Activated T-cell treated with anti-CD3 and anti-CD28 coated beads, Interleukin-2, amount 50 U/mL, for 72 hours (primary cell): ENCODE data around the gene CDC6. TPM values are rescaled to one million over a fixed set of nuclear protein-coding genes. Genes with fewer than 3 reads are reported as not detected.

Source experiments
- ATAC-seq, 2 donors: fragments of 150-1000 bp; cut with Tn5 transposase; replicated peaks in 1 of 2; 2 replicates each; pipeline ENCODE4 v1.10.0; 2021; ENCODE audit warnings: moderate library complexity in 2 of 2, mild to moderate bottlenecking in 1 of 2
- DNase-seq, 2 donors: peaks; one replicate each; pipeline ENCODE4 v3.0.0; 2021 to 2022; ENCODE audit warnings: mixed read lengths in 1 of 2
- H3K27ac Mint-ChIP-seq: one replicate; pipeline ENCODE4 v1.8.0; 2022; ENCODE audit warnings: mild to moderate bottlenecking, moderate library complexity, mixed read lengths
- H3K27me3 Mint-ChIP-seq: one replicate; pipeline ENCODE4 v1.8.0; 2022; ENCODE audit warnings: low read depth, mixed read lengths
- H3K36me3 Mint-ChIP-seq, 2 donors: one replicate each; pipeline ENCODE4 v1.8.0; 2022; ENCODE audit warnings: mixed read lengths in 2 of 2, mild to moderate bottlenecking in 1 of 2; ENCODE audit not compliant: insufficient read depth in 2 of 2
- H3K4me1 Mint-ChIP-seq: one replicate; pipeline ENCODE4 v1.8.0; 2022; ENCODE audit warnings: low read depth, mixed read lengths
- H3K4me3 Mint-ChIP-seq, 2 donors: one replicate each; pipeline ENCODE4 v1.8.0; 2022; ENCODE audit warnings: mild to moderate bottlenecking in 2 of 2, mixed read lengths in 2 of 2, moderate library complexity in 2 of 2
- H3K9me3 Mint-ChIP-seq, 2 donors: one replicate each; pipeline ENCODE4 v1.8.0; 2022; ENCODE audit warnings: mixed read lengths in 2 of 2
- total RNA-seq, 2 donors: library from RNA; stranded (reverse); gene quantifications; one replicate each; pipeline ENCODE4 v1.2.3, GENCODE V29; 2022

Gene CDC6
- total RNA-seq, 2 donors from 2014 or later = 86.2 to 92.6 TPM

DNA sequence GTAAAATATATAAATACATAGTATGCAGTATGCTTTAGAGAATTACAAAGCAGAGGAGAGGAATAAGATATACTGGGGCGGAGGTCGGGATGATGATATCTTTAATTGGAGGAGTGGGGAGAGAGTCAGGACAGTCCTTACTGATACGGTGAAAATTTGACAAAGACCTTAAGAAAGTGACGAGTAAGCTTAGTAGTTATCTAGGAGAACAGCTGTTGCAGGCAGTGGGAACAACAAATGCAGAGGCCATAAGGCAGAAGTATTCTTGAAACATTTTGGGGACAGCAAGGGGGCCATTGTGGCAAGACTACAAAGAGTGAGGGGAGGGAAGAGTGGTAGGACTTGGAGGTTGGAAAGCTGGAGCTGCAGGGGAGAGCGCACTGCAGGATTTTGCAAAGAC is 22.3 kb upstream of the CDC6 start:
- ATAC-seq = no peak
- DNase-seq = no peak
- Mint-ChIP-seq H3K27me3 (no peaks in the 10 kb centered on the region), H3K27ac (no peak overlapping the region), H3K4me1 (peaks cover 14% of the 10 kb centered on the region), H3K36me3 (peaks cover 3 to 13% of the 10 kb centered on the region in 2 donors), H3K4me3 (no peak overlapping the region), H3K9me3 (no peaks in the 10 kb centered on the region)

DNA sequence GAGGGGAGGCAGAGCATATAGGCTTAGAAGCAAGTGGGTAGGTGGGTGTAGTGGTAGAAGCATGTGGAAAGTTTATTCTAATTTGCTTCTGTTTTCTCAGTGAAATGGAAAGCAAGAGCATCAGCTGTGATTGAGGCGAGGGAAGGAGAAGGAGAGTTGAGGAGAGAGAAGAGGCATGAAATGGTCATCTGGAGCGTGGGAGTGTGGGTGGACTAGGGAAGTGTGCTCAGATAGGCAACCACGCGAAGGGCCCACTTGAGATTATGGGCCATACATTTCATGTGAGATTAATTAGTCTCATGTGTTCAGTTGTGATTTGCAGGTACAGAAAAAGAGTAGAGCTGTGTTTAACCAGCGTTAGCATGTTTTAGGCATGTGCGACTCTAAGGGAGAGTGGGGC is 20.8 kb upstream of the CDC6 start:
- ATAC-seq = no peak
- no peaks in the 10 kb centered on the region for H3K27me3 Mint-ChIP-seq
- H3K36me3 Mint-ChIP-seq = peaks cover 3 to 14% of the 10 kb centered on the region in 2 donors
- H3K4me3 Mint-ChIP-seq = no peak overlapping the region
- H3K27ac Mint-ChIP-seq = no peak overlapping the region
- H3K9me3 Mint-ChIP-seq = no peaks in the 10 kb centered on the region
- H3K4me1 Mint-ChIP-seq = peaks cover 13% of the 10 kb centered on the region
- no peak for DNase-seq

DNA sequence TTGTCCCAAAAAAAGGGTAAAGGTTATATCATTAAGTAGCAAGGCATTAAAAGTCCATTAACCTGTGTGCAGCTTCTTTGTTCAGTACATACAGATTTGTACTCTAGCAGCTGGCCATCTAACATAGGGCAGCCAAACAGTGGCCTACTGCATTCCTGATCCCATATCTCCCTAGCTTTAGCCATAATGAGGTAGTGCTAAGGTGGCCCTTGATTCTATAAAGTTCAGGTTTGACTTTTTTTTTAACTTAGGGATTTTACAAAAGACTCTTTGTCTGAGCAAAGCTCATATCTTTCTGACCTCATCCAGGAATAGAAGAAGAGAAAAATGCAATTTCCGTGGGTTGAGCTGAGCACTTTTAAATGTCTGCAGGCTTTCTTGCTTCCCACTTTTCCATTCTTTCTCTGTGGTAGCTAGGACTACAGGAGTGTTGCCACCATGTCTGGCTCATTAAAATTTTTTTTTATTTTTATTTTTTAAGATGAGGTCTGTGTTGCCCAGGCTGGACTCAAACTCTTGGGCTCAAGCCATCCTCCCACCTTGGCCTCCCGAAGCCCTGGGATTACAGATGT is 19.5 kb upstream of the CDC6 start:
- H3K4me1 Mint-ChIP-seq = no peaks in the 10 kb centered on the region
- H3K27me3 Mint-ChIP-seq = no peaks in the 10 kb centered on the region
- no peaks in the 10 kb centered on the region for H3K9me3 Mint-ChIP-seq
- ATAC-seq = no peak
- no peak overlapping the region for H3K27ac Mint-ChIP-seq
- no peak for DNase-seq
- no peak overlapping the region for H3K4me3 Mint-ChIP-seq
- H3K36me3 Mint-ChIP-seq = peaks cover 0 to 8% of the 10 kb centered on the region in 2 donors

DNA sequence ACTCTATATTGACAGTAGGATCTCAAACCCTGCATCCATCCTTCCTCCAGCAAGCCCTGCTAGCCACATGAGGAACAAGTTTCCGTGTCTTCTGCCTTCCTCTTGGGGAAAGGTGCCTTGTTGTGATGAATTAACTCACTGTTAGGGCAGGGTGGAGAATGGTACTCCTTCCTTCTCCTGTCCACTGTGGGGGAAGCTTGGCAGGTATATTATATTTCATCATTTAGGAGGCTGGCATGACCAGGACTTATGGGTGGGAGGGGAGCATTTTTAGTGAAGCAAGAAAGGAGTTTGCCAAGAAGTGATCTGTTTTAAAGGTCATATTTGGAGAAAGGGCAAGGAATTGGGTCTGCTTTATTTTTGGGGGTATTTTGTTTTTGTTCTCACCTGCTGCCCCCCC is 9.3 kb upstream of the CDC6 start:
- ATAC-seq (no peak), DNase-seq (no peak)
- Mint-ChIP-seq H3K27ac (peak overlapping the region; percentile 73), H3K4me3 (no peak overlapping the region), H3K9me3 (no peaks in the 10 kb centered on the region), H3K36me3 (peaks cover 6 to 7% of the 10 kb centered on the region in 2 donors), H3K27me3 (no peaks in the 10 kb centered on the region), H3K4me1 (peaks cover 20% of the 10 kb centered on the region)

DNA sequence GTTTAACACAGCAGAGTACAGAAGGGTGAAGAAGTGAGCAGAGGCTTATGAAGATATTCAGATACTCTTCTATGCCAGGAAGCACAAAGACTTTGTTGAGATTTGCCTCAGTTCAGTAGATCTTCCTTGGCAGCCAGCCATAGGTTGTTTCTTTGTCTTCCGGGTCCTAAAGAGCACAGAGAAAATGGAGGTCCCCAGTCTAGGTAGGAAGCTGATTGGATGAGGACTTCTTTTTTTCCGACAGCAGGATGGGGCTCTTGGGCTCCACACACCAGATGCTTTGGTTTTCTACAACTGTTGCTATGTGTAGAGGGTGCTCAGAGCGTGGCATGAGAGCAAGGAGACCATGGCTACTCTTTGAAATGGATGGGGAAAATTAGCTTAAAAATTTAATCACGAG is 8.3 kb upstream of the CDC6 start:
- no peak overlapping the region for H3K27ac Mint-ChIP-seq

DNA sequence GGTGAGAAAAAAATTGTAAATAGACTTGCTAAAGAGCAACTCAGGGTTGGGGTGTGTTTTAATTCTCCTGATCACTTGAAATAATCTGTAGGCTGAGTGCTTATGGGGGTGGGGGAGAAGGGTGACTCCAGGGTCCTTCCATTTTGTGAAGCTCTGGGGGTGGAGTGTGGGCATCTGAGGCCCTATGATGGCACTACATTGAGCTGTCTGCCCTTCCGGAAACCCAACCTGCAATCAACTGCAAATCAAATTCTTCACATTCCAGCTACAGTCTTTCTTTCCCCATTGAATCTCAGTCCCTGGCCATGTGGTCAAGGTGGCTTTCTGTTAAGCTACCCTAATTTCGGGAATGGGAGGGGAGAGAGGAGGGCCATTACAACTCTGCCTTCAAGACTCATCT is 6.0 kb upstream of the CDC6 start:
- peak overlapping the region in 1 of 2 donors; percentile 7 for H3K4me3 Mint-ChIP-seq
- DNase-seq (no peak), ATAC-seq (no peak)
- H3K36me3 Mint-ChIP-seq = peaks cover 0 to 4% of the 10 kb centered on the region in 2 donors
- no peaks in the 10 kb centered on the region for H3K9me3 Mint-ChIP-seq
- peaks cover 37% of the 10 kb centered on the region for H3K4me1 Mint-ChIP-seq
- H3K27me3 Mint-ChIP-seq = no peaks in the 10 kb centered on the region
- H3K27ac Mint-ChIP-seq = peak overlapping the region; percentile 29

More for the DNA sequence above, 8.3 kb upstream of the CDC6 start:
- Mint-ChIP-seq H3K27me3 (no peaks in the 10 kb centered on the region), H3K4me3 (no peak overlapping the region), H3K9me3 (no peaks in the 10 kb centered on the region), H3K36me3 (peaks cover 4 to 5% of the 10 kb centered on the region in 2 donors), H3K4me1 (peaks cover 30% of the 10 kb centered on the region)
- no peak for ATAC-seq
- DNase-seq = no peak

DNA sequence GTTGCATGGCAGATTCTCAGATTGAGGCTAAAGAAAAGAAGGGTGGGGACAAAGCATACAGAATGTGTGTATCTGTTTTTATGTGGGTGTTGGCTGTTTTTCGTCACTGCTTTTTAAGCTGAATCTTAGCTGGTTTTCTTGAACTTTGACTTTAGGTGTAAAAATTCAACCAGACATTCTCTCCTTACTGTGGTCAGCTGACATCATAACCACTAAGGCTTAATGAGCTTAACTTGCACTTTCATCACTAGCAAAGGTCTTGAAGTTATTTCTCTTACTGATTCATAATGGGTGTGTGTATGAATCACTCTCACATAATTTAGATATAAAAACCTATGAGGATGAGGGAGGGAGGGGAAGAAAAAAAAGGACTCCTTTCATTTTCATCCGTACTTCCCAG is 4.0 kb upstream of the CDC6 start:
- H3K4me3 Mint-ChIP-seq = peak overlapping the region; percentile 60 to 73
- H3K9me3 Mint-ChIP-seq = no peaks in the 10 kb centered on the region
- H3K27me3 Mint-ChIP-seq = no peaks in the 10 kb centered on the region
- ATAC-seq = peak; percentile 64 to 69
- DNase-seq = peak; percentile 34 to 51
- peak overlapping the region; percentile 75 for H3K27ac Mint-ChIP-seq
- H3K4me1 Mint-ChIP-seq = peaks cover 49% of the 10 kb centered on the region
- peaks cover 5 to 6% of the 10 kb centered on the region in 2 donors for H3K36me3 Mint-ChIP-seq

DNA sequence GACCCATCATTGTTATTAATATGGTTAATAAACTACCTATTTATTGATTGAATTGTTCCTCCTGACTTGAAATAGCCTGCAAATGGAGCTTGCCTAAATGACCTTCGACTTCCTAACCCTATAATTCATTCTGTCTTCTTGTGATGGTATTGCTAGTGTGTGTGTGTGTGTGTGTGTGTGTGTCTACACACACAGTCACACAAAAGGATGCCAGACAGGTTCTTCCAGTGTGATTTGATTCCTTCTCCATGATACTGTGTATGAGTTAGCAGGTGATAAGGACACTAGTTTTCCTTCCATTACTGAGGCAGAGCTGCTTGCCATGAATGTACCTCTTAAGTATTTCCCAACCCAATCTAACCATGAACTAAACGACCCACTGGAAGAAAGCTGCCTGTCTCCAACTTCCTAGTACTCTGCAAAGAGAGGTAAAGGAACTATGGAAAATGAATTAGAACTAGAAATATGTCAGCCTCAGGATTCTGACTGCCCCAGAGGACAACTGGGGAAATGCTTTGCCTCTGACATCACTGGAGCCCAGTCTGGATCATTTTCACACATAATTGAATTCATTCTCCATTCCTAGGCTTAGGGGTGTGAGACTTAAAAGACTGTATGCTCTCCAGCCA is 3.5 kb upstream of the CDC6 start:
- Mint-ChIP-seq H3K4me1 (peaks cover 54% of the 10 kb centered on the region), H3K27me3 (no peaks in the 10 kb centered on the region), H3K9me3 (no peaks in the 10 kb centered on the region), H3K27ac (peak overlapping the region; percentile 22), H3K36me3 (peaks cover 6 to 7% of the 10 kb centered on the region in 2 donors), H3K4me3 (peak overlapping the region; percentile 69 to 73)
- no peak for ATAC-seq
- no peak for DNase-seq

DNA sequence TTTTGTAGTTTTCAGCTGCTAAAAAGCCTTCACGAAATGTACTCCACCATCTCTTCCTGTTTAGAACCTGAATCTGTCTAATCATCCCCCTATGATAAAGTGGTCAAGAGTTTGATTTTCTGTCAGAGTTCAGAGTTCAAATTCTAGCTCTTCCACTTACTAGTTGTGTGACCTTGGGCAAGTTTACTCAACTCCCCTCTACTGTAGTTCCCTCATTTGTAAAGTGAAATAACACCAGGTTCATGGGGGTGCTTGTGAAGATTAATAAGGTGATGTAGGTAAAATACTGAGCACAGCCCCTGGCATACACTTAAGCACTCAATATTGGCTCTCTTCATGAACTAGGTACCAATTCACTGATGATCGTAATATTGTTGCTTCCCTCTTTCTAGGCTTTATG is 1.2 kb upstream of the CDC6 start:
- DNase-seq = no peak
- H3K27ac Mint-ChIP-seq = peak overlapping the region; percentile 20
- no peaks in the 10 kb centered on the region for H3K27me3 Mint-ChIP-seq
- H3K4me1 Mint-ChIP-seq = peaks cover 69% of the 10 kb centered on the region
- no peaks in the 10 kb centered on the region for H3K9me3 Mint-ChIP-seq
- ATAC-seq = no peak
- H3K36me3 Mint-ChIP-seq = peaks cover 19 to 26% of the 10 kb centered on the region in 2 donors
- H3K4me3 Mint-ChIP-seq = peak overlapping the region in 1 of 2 donors; percentile 22

DNA sequence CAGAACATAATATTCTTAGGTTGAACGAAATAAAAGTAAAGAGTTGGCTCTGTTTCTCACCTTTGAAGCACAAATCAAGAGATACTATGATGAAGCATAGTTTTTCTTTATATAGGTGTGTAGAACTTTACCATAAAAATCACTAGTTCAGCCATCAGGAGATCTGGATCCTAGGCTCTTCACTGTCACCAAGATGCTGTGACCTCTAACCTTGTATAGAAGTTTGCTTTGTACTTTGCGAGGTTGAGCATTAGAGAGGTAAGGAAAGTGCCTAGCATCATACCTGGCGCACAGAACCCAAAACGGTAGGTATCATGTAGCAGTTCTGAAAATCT is 553 bp upstream of the CDC6 start:
- Mint-ChIP-seq H3K27ac (peak overlapping the region; percentile 90), H3K27me3 (no peaks in the 10 kb centered on the region), H3K36me3 (peaks cover 19 to 29% of the 10 kb centered on the region in 2 donors), H3K4me3 (peak overlapping the region; percentile 92 to 97), H3K9me3 (no peaks in the 10 kb centered on the region), H3K4me1 (peaks cover 63% of the 10 kb centered on the region)
- DNase-seq (no peak), ATAC-seq (no peak)

DNA sequence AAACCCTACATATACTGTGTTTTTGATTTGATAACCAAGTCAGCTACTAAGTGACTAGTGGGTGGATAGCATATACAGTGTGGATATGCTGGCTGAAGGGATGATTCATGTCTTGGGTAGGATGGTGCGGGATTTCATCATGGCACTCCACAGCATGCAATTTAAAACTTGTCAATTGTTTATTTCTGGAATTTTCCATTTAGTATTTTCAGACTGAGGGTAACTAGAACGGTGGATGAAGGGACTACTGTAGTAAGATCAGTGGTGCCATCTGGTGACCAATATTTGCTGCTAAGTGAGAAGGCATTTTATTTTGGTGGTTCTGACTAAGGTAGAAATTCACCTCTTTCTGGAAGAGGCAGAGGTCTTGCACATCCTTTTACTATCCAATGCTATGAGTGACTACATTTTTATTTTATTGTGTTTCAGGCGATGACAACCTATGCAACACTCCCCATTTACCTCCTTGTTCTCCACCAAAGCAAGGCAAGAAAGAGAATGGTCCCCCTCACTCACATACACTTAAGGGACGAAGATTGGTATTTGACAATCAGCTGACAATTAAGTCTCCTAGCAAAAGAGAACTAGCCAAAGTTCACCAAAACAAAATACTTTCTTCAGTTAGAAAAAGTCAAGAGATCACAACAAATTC is 3.1 kb downstream of the CDC6 start:
- Mint-ChIP-seq H3K4me1 (peaks cover 52% of the 10 kb centered on the region), H3K27me3 (no peaks in the 10 kb centered on the region), H3K27ac (peak overlapping the region; percentile 89), H3K4me3 (peak overlapping the region in 1 of 2 donors; percentile 69), H3K36me3 (peaks cover 28 to 56% of the 10 kb centered on the region in 2 donors), H3K9me3 (no peaks in the 10 kb centered on the region)
- no peak for ATAC-seq
- DNase-seq = peak in 1 of 2 donors; percentile 61

DNA sequence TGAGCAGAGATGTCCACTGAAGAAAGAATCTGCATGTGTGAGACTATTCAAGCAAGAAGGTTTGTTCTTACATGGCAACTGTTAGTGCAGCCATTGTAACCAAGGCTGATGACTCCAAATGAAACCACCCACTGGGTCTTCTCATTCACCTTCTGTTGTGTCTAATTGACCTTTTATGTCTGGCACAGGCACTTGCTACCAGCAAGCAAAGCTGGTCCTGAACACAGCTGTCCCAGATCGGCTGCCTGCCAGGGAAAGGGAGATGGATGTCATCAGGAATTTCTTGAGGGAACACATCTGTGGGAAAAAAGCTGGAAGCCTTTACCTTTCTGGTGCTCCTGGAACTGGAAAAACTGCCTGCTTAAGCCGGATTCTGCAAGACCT is 3.6 kb downstream of the CDC6 start:
- Mint-ChIP-seq H3K4me1 (peaks cover 57% of the 10 kb centered on the region), H3K9me3 (no peaks in the 10 kb centered on the region), H3K36me3 (peaks cover 31 to 61% of the 10 kb centered on the region in 2 donors), H3K27ac (peak overlapping the region; percentile 89), H3K27me3 (no peaks in the 10 kb centered on the region), H3K4me3 (peak overlapping the region in 1 of 2 donors; percentile 69)
- ATAC-seq (no peak), DNase-seq (no peak)

DNA sequence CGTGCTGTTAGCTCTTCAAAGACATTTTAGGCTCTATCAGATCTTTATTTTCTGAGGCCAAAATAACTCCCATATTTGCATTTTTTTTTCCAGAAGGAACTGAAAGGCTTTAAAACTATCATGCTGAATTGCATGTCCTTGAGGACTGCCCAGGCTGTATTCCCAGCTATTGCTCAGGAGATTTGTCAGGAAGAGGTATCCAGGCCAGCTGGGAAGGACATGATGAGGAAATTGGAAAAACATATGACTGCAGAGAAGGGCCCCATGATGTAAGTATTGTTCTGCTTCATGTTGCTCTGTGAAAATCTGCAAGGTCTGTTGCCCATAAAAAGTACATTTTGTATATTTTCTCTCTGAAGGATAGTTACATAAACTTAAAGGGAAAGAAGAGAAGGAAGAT is 5.7 kb downstream of the CDC6 start:
- H3K36me3 Mint-ChIP-seq = peaks cover 29 to 65% of the 10 kb centered on the region in 2 donors
- H3K27ac Mint-ChIP-seq = no peak overlapping the region
- ATAC-seq = no peak
- no peak for DNase-seq
- no peak overlapping the region for H3K4me3 Mint-ChIP-seq
- no peaks in the 10 kb centered on the region for H3K27me3 Mint-ChIP-seq
- no peaks in the 10 kb centered on the region for H3K9me3 Mint-ChIP-seq
- peaks cover 44% of the 10 kb centered on the region for H3K4me1 Mint-ChIP-seq
